NB4 (cell line): ENCODE data around the gene GPX4.

Source experiments
- DNase-seq: peaks from one replicate; pipeline ENCODE4 v3.0.0; 2010; ENCODE audit warnings: low read depth
- H3K4me3 ChIP-seq: one replicate; pipeline ENCODE4 v1.5.1; 2011; ENCODE audit warnings: mild to moderate bottlenecking, low read depth, low read length, moderate library complexity
- MYC ChIP-seq: IDR thresholded peaks from 2 replicates; pipeline ENCODE4 v1.6.1; 2011; ENCODE audit warnings: low read depth, low read length
- POLR2A ChIP-seq: IDR thresholded peaks from 2 replicates; pipeline ENCODE4 v1.6.1; 2011; ENCODE audit warnings: mild to moderate bottlenecking; ENCODE audit not compliant: insufficient read length; ENCODE audit errors: extremely low read depth
- TF ChIP-seq, protein P1 (sequence below): IDR thresholded peaks from one replicate; pipeline ENCODE4 v1.5.1; 2012; ENCODE audit warnings: low read depth, low read length
- TF ChIP-seq, protein P2 (sequence below): IDR thresholded peaks from 2 replicates; pipeline ENCODE4 v1.6.1; 2011; ENCODE audit warnings: low read depth, low read length

The GPX4 gene

GRCh38 chr19:1066748-1067340, 37.0 kb upstream of the GPX4 start, which contains the start of gene ARHGAP45:
Gene ARHGAP45 (plus strand): TSS chr19:1067167. CDS start chr19:1067406, 239 bp downstream.
- H3K4me3 ChIP-seq = peak within 1 kb of the TSS; percentile 64
- peak; percentile 81 for DNase-seq

DNA sequence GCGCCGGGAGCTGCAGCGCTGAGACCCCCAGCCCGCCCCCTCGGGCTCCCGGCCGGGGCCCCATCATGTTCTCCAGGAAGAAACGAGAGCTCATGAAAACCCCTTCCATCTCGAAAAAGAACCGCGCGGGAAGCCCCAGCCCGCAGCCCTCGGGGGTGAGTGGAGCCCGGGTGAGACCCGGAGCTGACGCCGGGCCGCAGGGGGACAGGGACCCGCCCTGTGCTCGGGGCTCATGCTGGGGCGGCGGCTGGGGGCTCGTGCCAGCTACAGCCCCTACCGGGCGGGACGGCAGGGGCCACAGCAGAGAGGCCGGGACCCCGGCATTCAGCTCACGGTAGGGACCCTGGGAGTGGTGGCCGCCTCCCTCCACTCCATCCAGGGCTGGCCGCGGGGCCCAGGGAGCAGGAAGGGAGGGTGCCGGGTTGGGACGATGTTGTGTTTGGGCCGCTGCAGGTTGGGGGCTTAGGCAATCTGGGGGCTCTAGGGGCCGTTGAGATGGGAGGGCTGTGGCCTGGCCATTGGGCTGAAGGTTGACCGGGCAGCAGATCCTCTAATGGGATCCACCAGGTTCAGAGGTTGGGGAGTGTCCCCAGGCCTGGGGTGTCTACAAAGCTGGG, 36.3 kb upstream of the GPX4 start:
- peak overlapping the region; percentile 64 for H3K4me3 ChIP-seq
- TF ChIP-seq, protein P1, sequence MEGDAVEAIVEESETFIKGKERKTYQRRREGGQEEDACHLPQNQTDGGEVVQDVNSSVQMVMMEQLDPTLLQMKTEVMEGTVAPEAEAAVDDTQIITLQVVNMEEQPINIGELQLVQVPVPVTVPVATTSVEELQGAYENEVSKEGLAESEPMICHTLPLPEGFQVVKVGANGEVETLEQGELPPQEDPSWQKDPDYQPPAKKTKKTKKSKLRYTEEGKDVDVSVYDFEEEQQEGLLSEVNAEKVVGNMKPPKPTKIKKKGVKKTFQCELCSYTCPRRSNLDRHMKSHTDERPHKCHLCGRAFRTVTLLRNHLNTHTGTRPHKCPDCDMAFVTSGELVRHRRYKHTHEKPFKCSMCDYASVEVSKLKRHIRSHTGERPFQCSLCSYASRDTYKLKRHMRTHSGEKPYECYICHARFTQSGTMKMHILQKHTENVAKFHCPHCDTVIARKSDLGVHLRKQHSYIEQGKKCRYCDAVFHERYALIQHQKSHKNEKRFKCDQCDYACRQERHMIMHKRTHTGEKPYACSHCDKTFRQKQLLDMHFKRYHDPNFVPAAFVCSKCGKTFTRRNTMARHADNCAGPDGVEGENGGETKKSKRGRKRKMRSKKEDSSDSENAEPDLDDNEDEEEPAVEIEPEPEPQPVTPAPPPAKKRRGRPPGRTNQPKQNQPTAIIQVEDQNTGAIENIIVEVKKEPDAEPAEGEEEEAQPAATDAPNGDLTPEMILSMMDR = no peak
- TF ChIP-seq POLR2A (no peak), MYC (no peak)
- TF ChIP-seq, protein P2, sequence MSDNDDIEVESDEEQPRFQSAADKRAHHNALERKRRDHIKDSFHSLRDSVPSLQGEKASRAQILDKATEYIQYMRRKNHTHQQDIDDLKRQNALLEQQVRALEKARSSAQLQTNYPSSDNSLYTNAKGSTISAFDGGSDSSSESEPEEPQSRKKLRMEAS = no peak

More at GRCh38 chr19:1066748-1067340, 37.0 kb upstream of the GPX4 start, which contains the start of gene ARHGAP45:
- TF ChIP-seq POLR2A (peak; percentile 24), MYC (peak; percentile 81)
- TF ChIP-seq, protein P2 = peak; percentile 78
- TF ChIP-seq, protein P1 = no peak

DNA sequence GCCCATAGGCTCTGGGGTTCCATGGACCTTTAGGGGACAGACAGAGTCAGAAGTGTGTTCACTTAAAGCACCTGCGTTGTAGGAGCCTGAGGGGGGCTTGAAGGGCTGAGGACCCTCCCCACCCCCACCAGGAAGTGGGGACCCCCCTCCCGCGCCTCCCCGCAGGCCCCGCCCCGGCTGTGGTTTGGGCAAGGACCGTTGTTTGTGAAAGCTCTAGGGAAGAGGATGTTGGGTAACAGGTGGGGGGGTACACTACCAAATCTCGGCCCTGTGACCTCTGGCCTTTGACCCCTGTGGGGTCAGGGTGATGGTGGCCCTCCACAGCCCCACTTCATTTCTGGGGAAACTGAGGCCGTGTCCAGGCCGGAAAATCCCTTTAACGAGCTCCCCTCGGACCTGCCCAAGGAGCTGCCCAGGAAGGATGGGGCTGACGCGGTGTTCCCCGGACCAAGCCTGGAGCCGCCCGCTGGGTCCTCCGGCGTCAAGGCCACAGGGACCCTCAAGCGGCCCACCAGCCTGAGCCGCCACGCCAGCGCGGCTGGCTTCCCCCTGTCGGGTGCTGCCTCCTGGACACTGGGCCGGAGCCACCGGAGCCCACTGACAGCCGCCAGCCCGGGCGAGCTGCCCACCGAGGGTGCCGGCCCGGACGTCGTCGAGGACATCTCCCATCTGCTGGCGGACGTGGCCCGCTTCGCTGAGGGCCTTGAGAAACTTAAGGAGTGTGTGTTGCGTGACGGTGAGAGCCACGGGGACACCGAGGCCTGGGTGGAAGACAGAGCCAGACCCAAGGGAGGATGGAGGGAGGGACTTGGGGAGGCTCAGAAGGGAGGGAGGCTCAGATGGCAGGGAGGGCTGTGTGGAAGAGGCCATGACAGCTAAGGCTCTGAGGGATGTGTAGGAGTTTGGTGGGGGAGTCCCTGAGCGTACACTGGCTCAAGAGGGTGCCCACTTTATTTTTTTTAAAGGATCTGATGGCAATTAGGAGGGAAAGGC, 35.5 kb upstream of the GPX4 start:
- DNase-seq = peak; percentile 77
- peak overlapping the region; percentile 64 for H3K4me3 ChIP-seq
- TF ChIP-seq, protein P1 = no peak
- no peak for TF ChIP-seq POLR2A
- 0 out of 2 replicates have a peak, but pooled peaks have one; percentile 44 for TF ChIP-seq MYC
- TF ChIP-seq, protein P2 = no peak

More for the DNA sequence above, 36.3 kb upstream of the GPX4 start:
- peak; percentile 47 for DNase-seq

- peak; percentile 88 for DNase-seq
- H3K4me3 ChIP-seq = peak overlapping the region; percentile 53
- TF ChIP-seq POLR2A (no peak), MYC (peak; percentile 97)
- TF ChIP-seq, protein P2 = peak; percentile 93
Observed at GRCh38 chr19:1069009-1069779, 34.6 kb upstream of the GPX4 start.

DNA sequence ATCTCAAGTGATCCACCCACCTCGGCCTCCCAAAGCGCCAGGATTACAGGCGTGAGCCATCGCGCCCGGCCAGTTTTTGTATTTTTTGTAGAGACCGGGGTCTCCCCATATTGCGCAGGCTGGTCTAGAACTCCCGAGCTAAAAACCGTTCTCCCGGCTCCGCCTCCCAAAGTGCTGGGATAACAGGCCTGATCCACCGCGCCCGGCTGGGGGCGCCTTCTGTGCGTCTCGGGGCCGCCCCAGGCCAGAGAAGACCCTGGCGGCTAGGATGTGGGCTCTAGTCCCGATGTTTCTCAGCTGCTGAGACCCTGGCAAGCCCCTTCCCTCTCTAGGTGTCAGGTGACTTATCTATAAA, 33.2 kb upstream of the GPX4 start:
- H3K4me3 ChIP-seq = no peak overlapping the region
- DNase-seq = no peak
- TF ChIP-seq MYC = no peak
- no peak for TF ChIP-seq POLR2A
- TF ChIP-seq, protein P2 = no peak
- TF ChIP-seq, protein P1 = no peak
